Activated CD8-positive, alpha-beta memory T cell treated with anti-CD3 and anti-CD28 coated beads for 36 hours (primary cell): ENCODE measurements around the gene MPP3. TPM values are rescaled to one million over a fixed set of nuclear protein-coding genes. Genes with fewer than 3 reads are reported as not detected.

Experiments
- CTCF ChIA-PET: fragments of 350-600 bp; sonication (Branson Sonifier 250); formaldehyde crosslinking; loops from one replicate; lab custom pipeline; 2021; ENCODE audit warnings: antibody characterized with exemption; lab: Charles Lee
- POLR2A ChIA-PET: fragments of 350-600 bp; sonication (Branson Sonifier 250); formaldehyde crosslinking; loops from one replicate; lab custom pipeline; 2021; ENCODE audit warnings: antibody characterized with exemption; lab: Charles Lee
- total RNA-seq, 2 experiments: library from RNA; stranded (reverse); gene quantifications; one replicate each; pipeline ENCODE4 v1.2.3, GENCODE V29; 2021

MPP3 gene, protein sequence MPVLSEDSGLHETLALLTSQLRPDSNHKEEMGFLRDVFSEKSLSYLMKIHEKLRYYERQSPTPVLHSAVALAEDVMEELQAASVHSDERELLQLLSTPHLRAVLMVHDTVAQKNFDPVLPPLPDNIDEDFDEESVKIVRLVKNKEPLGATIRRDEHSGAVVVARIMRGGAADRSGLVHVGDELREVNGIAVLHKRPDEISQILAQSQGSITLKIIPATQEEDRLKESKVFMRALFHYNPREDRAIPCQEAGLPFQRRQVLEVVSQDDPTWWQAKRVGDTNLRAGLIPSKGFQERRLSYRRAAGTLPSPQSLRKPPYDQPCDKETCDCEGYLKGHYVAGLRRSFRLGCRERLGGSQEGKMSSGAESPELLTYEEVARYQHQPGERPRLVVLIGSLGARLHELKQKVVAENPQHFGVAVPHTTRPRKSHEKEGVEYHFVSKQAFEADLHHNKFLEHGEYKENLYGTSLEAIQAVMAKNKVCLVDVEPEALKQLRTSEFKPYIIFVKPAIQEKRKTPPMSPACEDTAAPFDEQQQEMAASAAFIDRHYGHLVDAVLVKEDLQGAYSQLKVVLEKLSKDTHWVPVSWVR
- total RNA-seq = under 1 TPM; 0.40 to 0.78 TPM

DNA sequence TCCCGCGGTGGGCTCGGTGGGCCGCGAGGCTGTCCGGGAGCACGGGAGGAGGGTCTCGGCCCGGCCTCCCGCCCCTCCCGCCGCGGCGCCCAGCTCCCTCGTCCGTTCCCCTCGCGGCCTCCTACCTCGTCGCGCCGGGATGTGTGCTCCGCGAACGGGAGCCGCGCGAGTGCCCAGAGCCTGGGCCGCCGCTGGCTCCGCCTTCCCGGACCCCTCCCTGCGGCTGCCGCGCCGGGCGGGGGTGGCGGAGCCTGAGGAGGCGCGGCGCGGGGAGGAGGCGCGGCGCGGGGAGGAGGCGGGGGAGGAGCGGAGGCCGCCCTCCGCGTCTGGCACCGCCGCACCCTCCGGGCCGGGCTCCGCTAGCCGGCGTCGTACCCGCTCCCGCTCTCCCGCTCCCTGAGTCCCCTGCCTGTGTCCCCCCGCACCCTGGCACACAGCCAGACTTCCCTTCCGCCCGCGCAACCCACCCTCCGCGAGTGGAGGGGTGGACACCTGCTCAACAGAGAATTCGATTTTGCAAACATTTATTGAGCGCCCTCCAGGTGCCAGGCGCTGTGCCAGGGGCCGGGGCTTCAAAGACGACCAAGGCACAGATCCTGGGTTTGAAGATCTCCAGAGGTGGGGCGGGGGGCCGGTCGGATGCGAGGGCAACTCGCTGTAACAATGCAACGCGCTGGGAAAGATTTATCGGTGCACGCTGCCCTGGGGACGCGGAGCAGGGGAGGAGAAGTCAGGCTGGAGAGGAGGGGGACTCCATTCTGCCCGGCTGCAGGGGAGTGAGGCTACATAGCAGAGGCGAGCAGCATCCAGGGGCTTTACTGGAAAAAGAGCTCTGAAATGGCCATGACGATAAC lies at the start of gene MPP3:
Gene MPP3 (minus strand): TSS at position 171 of the 854 bp plus-strand sequence. CDS start 1,240 bp downstream, outside the sequence.
- POLR2A ChIA-PET = no interaction called here
- CTCF ChIA-PET = interaction anchor here (1.7 to 2.6 kb wide), 2 partner anchors 13 kb away, joined by 7 to 9 read pairs; partner anchors contain the start of gene CD300LG

DNA sequence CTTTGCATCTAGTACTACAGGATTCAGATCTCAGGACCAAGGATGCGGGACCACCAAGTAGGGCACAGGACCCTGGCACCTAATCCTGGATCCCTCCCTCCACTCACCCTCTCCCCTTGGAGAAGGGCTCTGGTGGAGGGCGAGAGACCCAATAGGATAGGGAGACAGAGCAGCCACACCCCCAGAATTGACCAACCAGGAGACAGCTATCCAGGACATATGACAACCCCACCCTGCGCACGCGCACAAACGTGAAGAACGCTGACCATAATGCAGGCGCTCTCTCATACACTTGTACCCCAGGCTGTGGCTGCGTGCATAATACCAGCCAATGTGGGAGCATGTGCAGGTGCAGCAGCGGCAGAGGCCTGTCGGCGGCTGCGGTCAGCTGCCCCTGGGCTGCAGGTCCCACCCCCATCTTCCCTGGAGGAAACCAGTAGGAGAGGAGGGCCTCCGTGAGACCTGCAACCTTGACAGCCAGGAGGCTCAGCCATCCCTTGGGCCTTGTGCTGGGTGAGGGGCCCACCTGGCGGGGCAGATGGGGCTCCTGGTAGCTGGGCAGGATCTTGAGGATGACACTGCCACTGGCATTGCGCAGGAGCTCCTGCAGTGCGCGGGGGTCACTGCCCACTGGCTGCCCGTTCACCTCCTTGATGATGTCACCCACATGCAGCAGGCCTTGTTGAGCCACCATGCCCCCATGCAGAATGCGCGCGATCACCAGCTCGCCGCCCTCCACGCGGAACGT lies 49.0 kb upstream of the MPP3 start:
- POLR2A ChIA-PET = no interaction called here
- CTCF ChIA-PET = interaction anchor here (1.4 to 2.5 kb wide), 2 partner anchors 17 to 23 kb away, joined by 3 to 6 read pairs; no protein-coding TSS in a partner anchor

DNA sequence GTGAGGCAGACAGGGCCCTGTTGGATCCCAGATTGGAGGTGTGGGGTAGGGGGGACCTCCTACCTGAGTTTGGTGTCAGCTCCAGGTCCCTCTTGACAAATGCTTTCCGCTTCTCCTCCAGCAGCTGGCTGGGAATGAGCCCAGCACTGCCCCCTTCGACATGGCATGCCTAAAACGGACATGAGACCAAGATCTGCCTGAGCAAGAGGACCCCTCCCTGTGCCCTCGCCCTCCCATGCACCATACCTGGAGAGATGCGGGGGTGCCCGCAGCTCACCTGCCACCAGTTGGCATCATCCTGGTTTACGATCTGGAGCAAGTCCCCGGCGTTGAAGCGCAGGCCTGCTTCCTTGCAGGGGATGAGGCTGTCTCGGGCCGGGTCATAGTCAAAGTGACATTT lies 48.2 kb upstream of the MPP3 start:
- ChIA-PET POLR2A (no interaction called here), CTCF (interaction anchor here (0.7 to 2.5 kb wide), 7 partner anchors 13 to 288 kb away, joined by 3 to 12 read pairs (median 4); partner anchors contain the start of gene NAGS)

DNA sequence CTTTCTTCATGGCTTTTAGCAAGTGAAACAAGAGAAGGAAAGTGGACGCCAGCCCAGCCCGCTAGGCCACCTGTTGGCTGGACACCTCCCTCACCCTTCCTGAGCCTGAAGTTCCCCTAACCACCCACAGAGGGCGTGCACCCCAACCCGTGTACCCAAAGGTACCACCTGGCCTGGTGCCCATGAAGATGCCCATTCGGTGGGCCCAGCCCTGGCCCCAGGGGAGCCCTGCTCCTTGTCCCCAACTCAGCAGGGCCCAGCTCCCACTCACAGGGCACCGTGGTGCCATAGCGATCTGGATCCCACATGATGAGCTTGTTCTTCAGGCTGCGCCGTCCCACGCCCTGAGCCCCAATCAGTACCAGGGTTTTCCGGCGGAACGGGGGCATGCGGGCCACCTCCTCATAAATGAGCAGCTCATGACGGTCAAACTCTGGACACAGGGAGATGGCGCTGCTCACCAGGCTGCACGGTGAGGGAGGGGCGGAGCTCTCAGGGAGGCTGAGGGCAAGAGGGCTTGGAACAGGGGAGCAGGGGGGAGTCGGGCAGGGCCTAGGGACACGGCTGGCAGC lies 47.6 kb upstream of the MPP3 start:
- CTCF ChIA-PET = interaction anchor here (0.7 to 2.5 kb wide), 13 partner anchors 12 to 288 kb away, joined by 3 to 12 read pairs (median 3); partner anchors contain the start of genes DUSP3, MPP2 and NAGS
- POLR2A ChIA-PET = interaction anchor here (0.6 to 0.7 kb wide), 2 partner anchors 341 to 444 kb away, joined by 3 to 6 read pairs; no protein-coding TSS in a partner anchor

DNA sequence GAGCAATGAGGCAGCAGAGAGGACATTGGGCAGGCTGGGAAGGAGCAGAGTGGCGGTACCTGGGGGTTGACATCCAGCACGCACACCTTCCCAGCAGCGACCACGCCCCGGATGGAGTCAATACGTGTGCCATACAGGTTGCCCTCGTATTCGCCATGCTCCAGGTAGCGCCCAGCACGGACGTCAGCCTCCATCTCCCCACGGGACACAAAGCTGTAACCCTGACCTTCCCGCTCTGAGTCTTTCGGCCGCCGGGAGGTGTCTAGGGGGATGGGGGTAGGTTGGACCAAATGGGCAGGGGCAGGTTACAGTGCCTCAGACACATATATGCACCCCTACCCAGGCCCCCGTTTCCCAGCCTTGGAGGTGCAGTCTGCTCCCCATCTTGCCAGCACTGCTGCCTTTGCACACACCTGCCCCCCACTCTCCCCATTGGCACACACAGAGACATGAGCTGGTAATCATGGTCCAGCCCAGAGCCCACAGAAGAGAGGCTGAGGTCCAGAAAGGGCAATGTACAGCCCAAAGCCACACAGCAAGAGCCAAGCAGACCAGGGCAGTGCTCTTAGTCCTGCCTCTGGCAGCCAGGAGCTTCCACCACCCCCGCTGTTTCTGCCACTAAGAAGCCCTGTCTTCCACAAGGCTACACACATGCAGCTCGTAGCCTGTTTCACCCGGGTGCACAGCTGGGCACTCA lies 46.9 kb upstream of the MPP3 start:
- CTCF ChIA-PET = interaction anchor here (0.7 to 2.5 kb wide), 17 partner anchors 11 to 212 kb away, joined by 3 to 12 read pairs (median 4); partner anchors contain the start of genes DUSP3, MPP2 and NAGS
- POLR2A ChIA-PET = interaction anchor here (0.5 to 0.7 kb wide), 2 partner anchors 62 to 444 kb away, joined by 3 to 6 read pairs; no protein-coding TSS in a partner anchor

DNA sequence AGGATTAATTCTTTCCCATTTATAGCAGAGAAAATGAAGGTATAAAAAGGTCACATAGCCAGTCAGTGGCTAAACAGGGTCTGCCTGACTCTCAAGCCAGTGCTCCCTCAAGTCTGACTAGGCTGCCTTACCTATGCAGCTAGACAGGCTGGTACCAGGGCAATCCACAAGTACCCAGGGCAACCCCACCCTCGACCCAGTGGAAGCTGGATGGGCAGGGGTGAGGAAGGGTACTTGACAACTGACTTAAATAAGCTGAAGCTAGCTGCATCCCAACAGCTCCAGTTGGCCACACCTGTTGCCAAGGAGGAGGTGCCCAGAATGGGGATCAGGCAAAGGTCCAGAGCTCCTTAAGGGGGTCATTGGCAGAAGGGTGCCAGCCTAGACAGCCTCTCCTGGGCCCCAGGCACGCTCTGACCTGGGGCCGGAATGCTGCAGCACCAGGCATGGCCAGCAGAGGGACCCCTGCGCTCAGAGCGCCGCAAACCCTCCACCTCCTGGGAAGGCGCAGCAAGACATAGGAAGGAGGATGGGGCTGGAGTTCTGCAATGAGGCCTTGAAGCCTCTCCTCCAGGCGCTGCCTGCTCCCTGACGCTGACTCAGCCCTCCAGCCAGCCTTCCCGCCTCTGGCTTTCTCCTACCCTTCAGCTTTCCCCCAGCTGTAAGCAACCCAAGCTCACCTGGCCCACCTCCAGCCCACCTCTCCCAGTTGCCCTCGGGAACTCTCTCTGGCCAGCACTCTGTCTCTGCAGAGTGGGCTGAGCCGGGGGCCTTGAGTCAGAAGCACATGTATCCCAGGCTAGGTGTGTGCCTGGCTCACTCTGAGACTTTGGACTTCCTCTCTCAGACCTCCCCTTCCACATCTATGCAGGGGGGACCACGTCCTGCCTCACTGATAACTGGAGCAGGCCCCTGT lies 45.6 kb upstream of the MPP3 start:
- ChIA-PET POLR2A (no interaction called here), CTCF (interaction anchor here (0.6 to 2.1 kb wide), 23 partner anchors 10 to 151 kb away, joined by 3 to 11 read pairs (median 4); no protein-coding TSS in a partner anchor)

DNA sequence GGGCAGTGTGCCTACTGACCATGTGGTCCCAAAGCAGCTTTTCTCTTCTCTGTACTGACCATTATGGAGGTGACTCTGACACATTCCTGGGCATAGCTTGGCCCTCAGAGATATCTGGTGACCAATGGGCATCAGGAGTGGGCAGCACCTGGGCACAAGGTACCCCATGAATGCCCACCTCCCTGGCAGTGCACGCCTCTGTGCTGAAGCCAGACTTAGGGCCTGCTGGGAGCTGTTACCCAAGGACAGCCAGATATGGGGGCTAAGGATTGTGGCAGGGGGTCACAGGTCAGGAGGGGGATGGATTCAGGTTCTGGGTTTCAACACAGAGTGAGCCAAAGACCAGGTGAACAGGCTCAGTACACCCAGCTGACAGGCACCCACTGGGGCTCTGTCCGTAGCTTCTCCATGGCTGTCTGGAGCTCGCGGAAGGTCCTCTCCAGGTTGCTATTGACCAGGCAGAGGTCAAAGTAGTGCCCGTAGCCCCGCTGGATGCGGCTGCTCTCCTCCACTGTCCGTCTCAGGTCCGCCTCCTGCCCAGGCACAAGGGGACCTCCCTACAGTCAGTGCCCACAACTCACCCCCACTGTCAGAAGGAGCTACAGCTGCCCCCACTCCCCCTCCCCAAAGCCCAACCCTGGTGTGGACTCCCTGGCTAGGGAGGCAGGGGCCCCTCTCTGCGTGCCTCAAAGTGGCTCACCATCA lies 44.7 kb upstream of the MPP3 start:
- ChIA-PET POLR2A (no interaction called here), CTCF (interaction anchor here (0.6 to 2.1 kb wide), 17 partner anchors 9 to 151 kb away, joined by 3 to 11 read pairs (median 4); no protein-coding TSS in a partner anchor)

DNA sequence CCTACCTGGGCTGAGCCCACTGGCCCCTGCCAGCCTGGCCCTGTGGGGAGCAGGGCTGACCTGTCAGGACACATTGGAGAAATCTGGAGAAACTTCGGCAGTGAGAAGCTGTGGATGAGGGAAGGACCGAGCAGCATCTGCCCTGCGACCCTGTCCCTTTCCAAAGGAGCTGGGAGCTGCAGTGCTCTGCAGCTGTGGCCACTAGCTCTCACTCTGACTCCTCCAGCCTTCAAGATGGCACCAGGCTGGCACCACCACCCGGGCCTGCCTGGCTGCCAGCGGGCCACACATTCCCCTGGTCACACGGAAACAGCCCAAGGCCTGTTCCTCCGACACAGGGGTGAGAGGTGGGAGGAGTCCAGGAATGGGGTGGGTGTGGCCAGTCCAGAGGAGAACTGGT lies 44.1 kb upstream of the MPP3 start:
- POLR2A ChIA-PET = no interaction called here

DNA sequence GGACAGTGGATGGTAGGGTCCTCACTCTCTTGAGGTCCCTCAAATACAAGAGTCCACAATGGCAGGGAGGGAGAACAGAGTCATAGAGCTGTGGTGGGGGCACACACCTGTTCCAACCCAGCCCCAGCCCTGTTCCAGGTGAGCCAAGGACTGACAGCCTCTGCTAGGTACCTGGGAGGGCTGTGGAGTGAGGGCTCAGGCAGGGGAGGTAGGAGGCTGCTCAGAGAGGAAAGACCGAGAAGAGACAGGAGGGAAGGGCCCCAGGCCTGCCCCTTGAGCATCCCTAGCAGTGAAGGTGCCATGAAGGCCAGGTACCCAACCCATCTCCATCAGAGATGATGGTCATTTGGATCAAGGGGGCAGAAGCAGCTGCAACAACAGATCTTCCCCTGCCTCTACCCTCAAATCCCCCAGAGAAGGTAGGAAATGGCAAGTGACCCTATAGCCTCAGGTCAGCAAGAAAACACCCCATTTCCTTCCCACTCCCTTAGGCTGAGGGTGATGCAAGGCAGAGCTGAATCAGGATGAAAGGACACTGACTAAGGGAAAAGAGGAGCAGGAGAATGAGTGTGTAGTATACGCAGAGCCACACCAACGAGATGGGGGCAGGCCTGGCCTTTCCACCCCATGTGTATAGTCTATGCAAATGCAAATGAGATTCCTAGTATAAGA lies 42.7 kb upstream of the MPP3 start:
- CTCF ChIA-PET = interaction anchor here (1.0 kb wide), 1 partner anchor 14 kb away, joined by 4 read pairs; no protein-coding TSS in a partner anchor
- POLR2A ChIA-PET = no interaction called here

More for the DNA sequence above, 44.1 kb upstream of the MPP3 start:
- CTCF ChIA-PET = interaction anchor here (0.6 to 1.4 kb wide), 5 partner anchors 12 to 67 kb away, joined by 3 to 5 read pairs (median 3); no protein-coding TSS in a partner anchor

DNA sequence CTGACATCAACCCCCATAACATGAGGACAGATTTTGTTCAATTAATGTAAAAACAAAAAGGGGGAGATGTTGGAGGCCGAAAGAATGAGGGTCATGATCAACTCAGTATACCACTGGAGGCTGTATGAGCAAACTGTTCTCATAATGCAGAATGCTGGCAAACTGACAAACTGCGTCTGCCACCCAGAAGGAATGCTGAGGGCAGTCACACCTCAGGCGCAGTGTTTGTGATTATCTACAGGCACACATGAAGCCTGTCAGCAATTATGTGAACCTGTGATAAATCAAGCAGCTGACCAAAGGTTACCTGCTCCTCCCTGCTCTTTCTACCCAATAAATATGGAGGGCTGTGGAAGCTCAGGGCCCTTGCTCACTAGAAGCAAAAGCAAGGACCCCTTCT lies 41.3 kb upstream of the MPP3 start:
- CTCF ChIA-PET = no interaction called here
- POLR2A ChIA-PET = no interaction called here

DNA sequence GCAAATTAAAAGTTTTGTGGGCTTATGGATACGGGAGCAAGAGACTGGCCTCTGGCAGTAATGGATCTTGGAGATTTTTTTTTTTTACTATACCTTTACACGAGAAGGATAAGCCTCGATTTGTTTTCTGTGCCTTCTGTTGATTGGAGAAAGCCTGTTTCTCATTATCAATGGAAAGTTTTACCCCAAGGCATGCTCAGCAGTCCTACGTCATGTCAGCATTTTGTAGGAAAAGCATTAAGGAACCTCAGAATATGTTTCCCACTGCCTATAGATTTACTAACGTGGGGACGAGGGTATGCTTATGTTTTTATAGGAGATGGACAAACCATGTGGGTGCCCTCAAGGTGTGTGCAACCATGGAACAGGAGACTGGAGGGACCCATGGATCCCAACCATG lies 40.9 kb upstream of the MPP3 start:
- ChIA-PET POLR2A (no interaction called here), CTCF (no interaction called here)

DNA sequence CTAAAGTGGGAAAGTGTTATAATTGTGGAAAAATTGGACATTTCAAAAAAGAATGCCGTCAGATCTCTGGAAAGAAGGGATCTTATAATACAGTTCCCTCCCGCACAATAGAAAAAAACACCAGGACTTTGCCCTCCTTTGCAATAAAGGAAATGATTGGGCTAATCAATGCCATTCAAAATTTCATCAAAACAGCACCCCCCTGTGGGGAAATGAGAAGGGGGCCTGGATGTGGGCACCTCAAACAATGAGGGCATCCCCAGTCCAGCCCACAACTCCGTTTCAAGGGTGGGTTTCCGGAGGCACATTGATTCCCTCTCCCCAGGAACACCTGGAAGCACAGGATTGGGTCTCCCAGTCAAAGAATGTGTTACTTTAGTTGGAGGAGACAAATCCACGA lies 40.1 kb upstream of the MPP3 start:
- CTCF ChIA-PET = no interaction called here
- POLR2A ChIA-PET = no interaction called here

DNA sequence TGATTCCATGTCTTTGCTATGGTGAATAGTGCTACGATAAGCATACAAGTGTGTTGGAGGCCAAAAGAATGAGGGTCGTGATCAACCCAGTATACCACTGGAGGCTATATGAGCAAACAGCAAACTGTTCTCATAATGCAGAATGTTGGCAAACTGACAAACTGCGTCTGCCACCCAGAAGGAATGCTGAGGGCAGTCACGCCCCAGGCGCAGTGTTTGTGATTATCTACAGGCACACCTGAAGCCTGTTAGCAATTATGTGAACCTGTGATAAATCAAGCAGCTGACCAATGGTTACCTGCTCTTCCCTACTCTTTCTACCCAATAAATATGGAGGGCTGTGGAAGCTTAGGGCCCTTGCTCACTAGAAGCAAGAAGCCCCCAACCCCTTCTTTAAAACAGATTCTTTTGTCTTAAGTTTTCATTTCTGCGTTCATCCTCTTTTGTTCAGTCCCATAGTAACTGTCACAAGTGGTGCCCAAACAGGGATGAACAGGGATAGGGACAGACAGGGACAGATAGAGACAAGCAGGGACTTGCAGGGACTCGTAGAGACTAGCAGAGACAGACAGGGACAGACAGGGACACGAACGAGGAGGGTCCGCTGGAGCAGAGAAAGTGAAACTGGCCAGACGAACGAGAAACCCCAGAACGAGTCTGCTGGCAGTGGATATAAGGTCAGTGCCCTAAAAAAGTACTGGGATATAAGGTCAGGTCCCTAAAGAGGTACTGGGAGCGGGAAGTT lies 39.2 kb upstream of the MPP3 start:
- ChIA-PET CTCF (no interaction called here), POLR2A (no interaction called here)

DNA sequence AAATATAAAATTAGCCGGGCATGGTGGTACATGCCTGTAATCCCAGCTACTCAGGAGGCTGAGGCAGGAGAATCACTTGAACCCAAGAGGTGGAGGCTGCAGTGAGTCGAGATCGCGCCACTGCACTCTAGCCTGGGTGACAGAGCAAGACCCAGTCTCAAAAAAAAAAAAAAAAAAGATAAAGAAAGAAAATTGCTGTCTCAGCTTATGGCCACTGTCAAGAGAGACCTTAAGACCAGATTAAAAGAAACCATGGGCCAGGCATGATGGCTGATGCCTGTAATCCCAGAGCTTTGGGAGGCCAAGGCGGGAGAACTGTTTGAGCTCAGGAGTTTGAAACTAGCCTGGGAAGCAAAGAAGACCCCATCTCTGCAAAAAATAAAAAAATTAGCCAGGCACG lies 36.1 kb upstream of the MPP3 start:
- ChIA-PET CTCF (interaction anchor here (2.1 to 2.4 kb wide), 2 partner anchors 9 to 11 kb away, joined by 8 to 12 read pairs; no protein-coding TSS in a partner anchor), POLR2A (interaction anchor here (0.7 kb wide), 1 partner anchor 24 kb away, joined by 11 read pairs; no protein-coding TSS in a partner anchor)
